ENCODE results near the gene HS2ST1.
"Not testable (repeated sequence)": the region's sequence is repeated elsewhere in the genome, so short reads cannot be mapped to it uniquely, and the experiment has no call there.

The HS2ST1 gene

GRCh38 chr1:87017998-87018672, 103.7 kb downstream of the HS2ST1 start:
- in situ Hi-C loops (cut with HindIII; ENCODE audit: low pct_unique_long_range_greater_than_20kb, low sequenced_read_pairs) = no loop called here
- DNase-seq (ENCODE audit: low read depth in 1 of 2, low spot score in 1 of 2) = peak in 1 of 2 experiments; percentile 75
- TF ChIP-seq JUND (IDR thresholded peaks at IDR 0.05; ENCODE audit: low read depth) = no peak

DNA sequence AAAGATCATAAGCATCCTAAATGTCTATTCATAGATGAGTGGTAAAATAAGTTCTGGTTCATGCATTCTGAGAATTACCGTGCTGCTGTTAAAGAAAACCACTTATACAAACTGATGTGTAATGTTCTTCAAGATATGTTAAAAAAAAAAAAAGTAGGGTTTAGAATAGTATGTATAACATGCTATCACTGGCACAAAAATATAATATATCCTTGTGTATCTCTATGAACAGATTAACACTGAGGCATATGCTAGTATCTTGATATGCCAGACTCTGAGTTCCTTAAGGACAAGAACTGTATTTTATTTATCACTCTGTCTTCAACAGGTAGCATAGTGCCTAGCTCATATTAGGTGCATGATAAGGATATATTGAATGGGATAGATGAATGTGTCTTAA, 108.9 kb downstream of the HS2ST1 start:
- no peak for TF ChIP-seq JUND (IDR thresholded peaks at IDR 0.05; ENCODE audit: low read depth)
- DNase-seq (ENCODE audit: low read depth in 1 of 2, low spot score in 1 of 2) = no peak
- in situ Hi-C loops (cut with HindIII; ENCODE audit: low pct_unique_long_range_greater_than_20kb, low sequenced_read_pairs) = no loop called here

DNA sequence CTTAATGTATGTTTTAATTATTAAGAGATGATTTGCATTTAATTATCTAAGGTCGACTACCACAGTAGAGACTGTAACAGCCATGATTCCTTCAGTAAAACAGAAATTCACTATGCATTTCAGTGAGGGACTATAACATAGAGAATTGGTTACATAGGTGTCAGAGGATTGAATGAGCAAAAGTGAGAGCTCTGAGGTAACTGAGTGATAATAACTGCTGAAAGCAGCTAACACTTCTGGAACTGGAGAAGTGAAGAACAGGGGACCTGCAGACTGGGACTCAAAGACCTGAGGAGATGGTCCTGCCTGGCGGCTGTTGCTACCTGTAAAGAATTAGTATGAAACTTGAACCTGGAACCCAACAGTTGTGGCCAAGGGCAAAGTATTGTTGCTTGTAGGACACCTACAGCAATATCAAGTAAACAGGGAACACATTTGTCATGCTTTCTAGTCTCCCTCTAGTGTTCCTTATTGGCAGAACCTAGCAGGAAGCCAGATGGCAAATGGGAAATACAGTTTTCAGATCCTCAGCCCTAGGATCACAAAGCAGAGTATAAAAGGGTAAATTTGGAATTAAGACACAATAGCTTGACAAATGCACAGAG, 110.6 kb downstream of the HS2ST1 start:
- TF ChIP-seq JUND (IDR thresholded peaks at IDR 0.05; ENCODE audit: low read depth) = no peak
- DNase-seq (ENCODE audit: low read depth in 1 of 2, low spot score in 1 of 2) = peak; percentile 35 to 62
- in situ Hi-C loops (cut with HindIII; ENCODE audit: low pct_unique_long_range_greater_than_20kb, low sequenced_read_pairs) = no loop called here

DNA sequence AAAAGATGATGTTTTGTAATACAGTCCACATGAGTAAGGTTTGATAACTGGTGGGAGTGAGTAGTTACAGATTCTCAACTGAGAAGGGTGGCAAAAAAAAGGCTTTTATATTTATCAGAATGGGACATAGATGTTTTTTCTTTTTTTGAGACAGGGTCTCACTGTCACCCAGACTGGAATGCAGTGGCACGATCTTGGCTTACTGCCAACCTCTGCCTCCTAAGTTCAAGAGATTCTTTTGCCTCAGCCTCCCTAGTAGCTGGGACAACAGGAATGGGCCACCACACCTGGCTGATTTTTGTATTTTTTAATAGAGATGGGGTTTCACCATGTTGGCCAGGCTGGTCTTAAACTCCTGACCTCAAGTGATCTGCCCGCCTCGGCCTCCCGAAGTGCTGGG, 113.1 kb downstream of the HS2ST1 start:
- DNase-seq (ENCODE audit: low read depth in 1 of 2, low spot score in 1 of 2); in situ Hi-C loops (cut with HindIII; ENCODE audit: low pct_unique_long_range_greater_than_20kb, low sequenced_read_pairs): not testable (repeated sequence)

DNA sequence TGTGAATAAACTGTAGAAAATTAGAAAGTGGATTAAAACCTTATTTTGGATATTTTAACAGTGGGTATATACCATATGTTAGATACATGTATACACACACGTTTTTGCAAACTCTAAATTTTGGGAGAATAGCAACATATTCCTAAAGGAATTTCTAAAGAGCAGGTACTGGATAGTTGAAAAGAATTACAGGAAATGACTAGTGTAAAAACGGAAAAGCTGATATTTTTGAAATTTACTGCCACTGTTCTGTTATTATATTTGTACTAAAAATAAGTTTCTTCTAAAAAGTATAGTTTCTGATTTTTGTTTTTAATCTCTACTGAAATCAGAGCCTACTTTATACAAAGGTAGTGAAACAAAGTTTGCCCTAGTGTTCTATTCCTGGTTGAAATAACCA, 114.1 kb downstream of the HS2ST1 start:
- no peak for DNase-seq (ENCODE audit: low read depth in 1 of 2, low spot score in 1 of 2)
- no peak for TF ChIP-seq JUND (IDR thresholded peaks at IDR 0.05; ENCODE audit: low read depth)
- in situ Hi-C loops (cut with HindIII; ENCODE audit: low pct_unique_long_range_greater_than_20kb, low sequenced_read_pairs) = no loop called here

- no peak for TF ChIP-seq JUND (IDR thresholded peaks at IDR 0.05; ENCODE audit: low read depth)
- in situ Hi-C loops (cut with HindIII; ENCODE audit: low pct_unique_long_range_greater_than_20kb, low sequenced_read_pairs) = no loop called here
- DNase-seq (ENCODE audit: low read depth in 1 of 2, low spot score in 1 of 2) = no peak
Observed at GRCh38 chr1:87030740-87031690, 116.6 kb downstream of the HS2ST1 start.

GRCh38 chr1:87034351-87034750, 119.9 kb downstream of the HS2ST1 start:
- TF ChIP-seq JUND (IDR thresholded peaks at IDR 0.05; ENCODE audit: low read depth) = no peak
- DNase-seq (ENCODE audit: low read depth in 1 of 2, low spot score in 1 of 2) = no peak
- in situ Hi-C loops (cut with HindIII; ENCODE audit: low pct_unique_long_range_greater_than_20kb, low sequenced_read_pairs) = no loop called here

DNA sequence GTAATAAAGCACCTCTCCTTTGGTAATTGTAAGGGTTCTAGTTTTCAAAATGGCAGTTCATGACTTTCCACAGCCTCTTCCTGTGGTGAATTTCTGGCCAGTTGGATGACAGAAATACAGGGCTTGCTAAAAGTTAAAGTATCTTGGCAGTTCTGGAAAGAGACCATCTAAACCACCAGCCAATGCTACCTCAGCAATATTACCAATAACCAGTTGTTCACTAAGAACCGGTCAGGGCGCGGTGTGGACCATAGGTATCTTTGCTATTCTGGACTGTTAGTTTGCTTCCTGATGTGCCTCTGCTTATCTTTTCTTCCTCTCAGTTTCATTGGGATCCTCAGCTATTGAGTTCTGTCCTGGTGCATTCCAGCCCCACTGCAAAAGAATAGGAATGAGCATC, 124.7 kb downstream of the HS2ST1 start:
- in situ Hi-C loops (cut with HindIII; ENCODE audit: low pct_unique_long_range_greater_than_20kb, low sequenced_read_pairs) = no loop called here
- TF ChIP-seq JUND (IDR thresholded peaks at IDR 0.05; ENCODE audit: low read depth) = no peak
- no peak for DNase-seq (ENCODE audit: low read depth in 1 of 2, low spot score in 1 of 2)

DNA sequence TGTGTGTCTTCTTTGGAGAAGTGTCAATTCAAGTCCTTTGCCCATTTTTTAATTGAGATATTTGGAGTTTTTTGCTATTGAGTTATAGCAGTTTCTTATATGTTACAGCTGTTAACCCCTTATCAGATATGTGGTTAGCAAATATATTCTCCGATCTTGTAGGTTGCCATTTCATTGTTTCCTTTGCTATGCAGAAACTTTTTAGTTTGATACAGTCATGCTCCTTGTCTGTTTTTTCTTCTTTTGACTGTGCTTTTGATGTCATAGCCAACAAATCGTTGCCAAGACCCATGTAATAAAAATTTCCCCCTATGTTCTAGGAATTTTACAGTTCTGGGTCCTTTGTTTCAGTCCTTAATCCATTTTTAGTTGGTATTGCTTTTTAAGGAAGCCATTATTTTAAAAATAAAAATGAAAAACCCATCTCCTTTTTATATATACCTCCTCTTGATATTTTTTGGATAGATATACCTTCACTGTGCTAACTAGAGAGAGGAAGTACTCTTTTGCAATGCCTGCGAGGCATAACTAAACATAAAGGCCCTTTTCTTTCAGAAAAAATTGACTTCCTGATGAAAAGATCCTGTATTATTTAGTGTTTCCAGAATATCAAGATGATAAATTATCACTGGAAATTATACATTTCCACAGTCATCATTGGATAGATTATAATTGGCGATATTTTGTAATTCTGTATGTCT, 127.8 kb downstream of the HS2ST1 start:
- no peak for DNase-seq (ENCODE audit: low read depth in 1 of 2, low spot score in 1 of 2)
- no peak for TF ChIP-seq JUND (IDR thresholded peaks at IDR 0.05; ENCODE audit: low read depth)
- in situ Hi-C loops (cut with HindIII; ENCODE audit: low pct_unique_long_range_greater_than_20kb, low sequenced_read_pairs) = no loop called here

- no peak for TF ChIP-seq JUND (IDR thresholded peaks at IDR 0.05; ENCODE audit: low read depth)
- in situ Hi-C loops (cut with HindIII; ENCODE audit: low pct_unique_long_range_greater_than_20kb, low sequenced_read_pairs) = no loop called here
- no peak for DNase-seq (ENCODE audit: low read depth in 1 of 2, low spot score in 1 of 2)
Observed at GRCh38 chr1:87044424-87044823, 130.0 kb downstream of the HS2ST1 start.

DNA sequence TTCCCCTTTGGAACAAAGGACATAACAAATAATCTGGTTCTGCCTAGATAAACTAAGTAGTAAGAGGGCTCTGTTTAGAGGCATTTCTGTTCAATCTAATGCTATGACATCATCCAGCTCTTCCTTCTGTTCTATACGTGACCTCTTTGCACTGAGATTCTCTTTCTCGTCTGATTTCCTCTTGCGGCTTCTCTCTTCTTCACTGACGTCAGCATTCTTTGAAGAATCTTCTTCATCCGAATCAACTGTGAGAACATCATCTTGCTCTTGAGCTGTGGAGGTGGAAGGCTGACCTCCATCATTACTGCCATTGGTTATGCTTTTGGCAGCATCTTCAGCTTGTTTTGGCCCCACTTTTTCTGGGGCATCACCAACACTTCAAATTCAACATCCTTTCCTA, 130.4 kb downstream of the HS2ST1 start:
- TF ChIP-seq JUND (IDR thresholded peaks at IDR 0.05; ENCODE audit: low read depth) = no peak
- in situ Hi-C loops (cut with HindIII; ENCODE audit: low pct_unique_long_range_greater_than_20kb, low sequenced_read_pairs) = no loop called here
- DNase-seq (ENCODE audit: low read depth in 1 of 2, low spot score in 1 of 2) = no peak

GRCh38 chr1:87045761-87046304, 131.4 kb downstream of the HS2ST1 start:
- DNase-seq (ENCODE audit: low read depth in 1 of 2, low spot score in 1 of 2) = no peak
- no peak for TF ChIP-seq JUND (IDR thresholded peaks at IDR 0.05; ENCODE audit: low read depth)
- in situ Hi-C loops (cut with HindIII; ENCODE audit: low pct_unique_long_range_greater_than_20kb, low sequenced_read_pairs) = no loop called here
